Astrocyte of the cerebellum (primary cell): ENCODE measurements around the gene CLSTN2.

Experiments
- DNase-seq: peaks from one replicate; pipeline ENCODE4 v3.0.0-alpha.2; 2011; ENCODE audit warnings: low read depth
- H3K4me3 ChIP-seq: 2 replicates; pipeline ENCODE4 v1.5.1; 2011; ENCODE audit warnings: mild to moderate bottlenecking, low read depth, low read length, moderate library complexity
- CTCF ChIP-seq: IDR thresholded peaks from 2 replicates; pipeline ENCODE4 v1.5.1; 2012; ENCODE audit warnings: low read length, low read depth, moderate library complexity, mild to moderate bottlenecking; ENCODE audit errors: missing control alignments
- in situ Hi-C: cut with HindIII; loops from 2 replicates; pipeline ENCODE4 v1.10.0; 2017; ENCODE audit warnings: low sequenced_read_pairs

CLSTN2 gene

GRCh38 chr3:139974809-139975425, 39.9 kb downstream of the CLSTN2 start:
- no peak for TF ChIP-seq CTCF

GRCh38 chr3:139975594-139976365, 40.8 kb downstream of the CLSTN2 start:
- in situ Hi-C loops: no loop called here
- no peak for DNase-seq
- no peak for TF ChIP-seq CTCF

More at GRCh38 chr3:139974809-139975425, 39.9 kb downstream of the CLSTN2 start:
- H3K4me3 ChIP-seq: no peak overlapping the region
- in situ Hi-C loops: no loop called here
- no peak for DNase-seq

GRCh38 chr3:139978966-139979365, 44.0 kb downstream of the CLSTN2 start:
- DNase-seq: no peak
- no peak for TF ChIP-seq CTCF
- in situ Hi-C loops: no loop called here
- H3K4me3 ChIP-seq: no peak overlapping the region

More at GRCh38 chr3:139975594-139976365, 40.8 kb downstream of the CLSTN2 start:
- H3K4me3 ChIP-seq: no peak overlapping the region

- no peak for DNase-seq
- no peak for TF ChIP-seq CTCF
- in situ Hi-C loops: no loop called here
- no peak overlapping the region for H3K4me3 ChIP-seq
Measured at GRCh38 chr3:139979991-139980390, 45.0 kb downstream of the CLSTN2 start.

- in situ Hi-C loops: no loop called here
- peak; percentile 45 for TF ChIP-seq CTCF
- H3K4me3 ChIP-seq: no peak overlapping the region
- peak; percentile 3 for DNase-seq
Measured at GRCh38 chr3:139982404-139982803, 47.4 kb downstream of the CLSTN2 start.

GRCh38 chr3:139985576-139985975, 50.6 kb downstream of the CLSTN2 start:
- no peak for TF ChIP-seq CTCF
- DNase-seq: no peak

More at GRCh38 chr3:139985576-139985975, 50.6 kb downstream of the CLSTN2 start:
- in situ Hi-C loops: no loop called here
- H3K4me3 ChIP-seq: no peak overlapping the region
